ENCODE results near the gene TMEM243. TPM values are rescaled to one million over a fixed set of nuclear protein-coding genes. Genes with fewer than 3 reads are reported as not detected.
A peak's percentile ranks its signal among the peaks of the same experiment; 100 is the strongest.

The TMEM243 gene
- total RNA-seq, 1 donor: 35.8 TPM

- H3K4me3 ChIP-seq (ENCODE audit: low read depth, low read length): no peak overlapping the region
- no peak for DNase-seq (ENCODE audit: low read depth)
- TF ChIP-seq CTCF (IDR thresholded peaks at IDR 0.05; ENCODE audit: insufficient read depth, low read depth, low read length): no peak
These were observed 12.2 kb upstream of the TMEM243 start for GRCh38 chr7:87231711-87232110.

GRCh38 chr7:87231258-87231657 is 11.7 kb upstream of the TMEM243 start:
- no peak for DNase-seq (ENCODE audit: low read depth)
- no peak for TF ChIP-seq CTCF (IDR thresholded peaks at IDR 0.05; ENCODE audit: insufficient read depth, low read depth, low read length)
- H3K4me3 ChIP-seq (ENCODE audit: low read depth, low read length): no peak overlapping the region

DNA sequence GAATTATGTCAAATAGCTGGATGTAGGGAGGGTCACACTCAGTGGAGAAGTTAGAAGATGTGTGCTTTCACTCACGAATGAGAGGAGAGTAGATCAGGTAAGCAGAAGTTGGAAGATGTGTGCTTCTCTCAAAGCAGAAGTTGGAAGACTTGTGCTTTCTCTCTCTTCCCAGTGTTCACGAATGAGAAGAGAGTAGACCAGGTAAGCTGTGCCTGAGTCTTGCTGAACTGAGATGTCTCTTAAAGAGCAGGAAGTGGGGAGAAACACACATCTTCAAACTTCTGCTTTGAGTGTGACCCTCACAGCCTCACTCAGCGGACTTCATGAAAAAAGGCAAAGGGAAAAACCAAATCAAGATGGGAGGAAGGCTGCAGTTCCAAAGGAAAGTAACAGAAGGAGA is 7.0 kb upstream of the TMEM243 start:
- no peak for DNase-seq (ENCODE audit: low read depth)
- H3K4me3 ChIP-seq (ENCODE audit: low read depth, low read length): no peak overlapping the region
- no peak for TF ChIP-seq CTCF (IDR thresholded peaks at IDR 0.05; ENCODE audit: insufficient read depth, low read depth, low read length)

- TF ChIP-seq CTCF (IDR thresholded peaks at IDR 0.05; ENCODE audit: insufficient read depth, low read depth, low read length): no peak
- DNase-seq (ENCODE audit: low read depth): no peak
- H3K4me3 ChIP-seq (ENCODE audit: low read depth, low read length): no peak overlapping the region
These were observed 6.2 kb upstream of the TMEM243 start for GRCh38 chr7:87225696-87226095.

- no peak for TF ChIP-seq CTCF (IDR thresholded peaks at IDR 0.05; ENCODE audit: insufficient read depth, low read depth, low read length)
- DNase-seq (ENCODE audit: low read depth): no peak
- H3K4me3 ChIP-seq (ENCODE audit: low read depth, low read length): no peak overlapping the region
These were observed 4.1 kb upstream of the TMEM243 start for GRCh38 chr7:87223666-87224065.

DNA sequence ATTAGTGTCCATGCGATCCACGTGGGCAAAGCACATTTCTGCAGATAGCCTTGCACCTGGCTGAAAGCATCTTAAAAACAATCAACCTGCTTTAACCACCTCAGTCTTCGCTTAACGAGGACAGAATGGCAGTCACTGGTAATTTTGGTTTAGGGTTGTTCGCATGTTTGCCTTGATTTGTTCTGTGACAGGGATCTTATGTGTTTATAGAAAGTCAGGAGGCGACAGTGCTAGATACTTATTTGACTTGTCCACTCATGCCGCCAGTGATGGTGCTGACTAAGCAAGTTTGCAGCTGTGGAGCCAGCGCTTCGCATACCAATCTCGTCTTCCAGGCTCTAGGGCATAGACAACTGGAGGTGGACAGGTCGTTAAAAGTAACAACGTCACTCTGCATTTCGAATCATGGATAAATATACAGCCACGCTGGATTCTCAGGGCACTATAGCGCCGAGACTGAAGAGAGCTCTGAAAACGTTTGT is 1.2 kb upstream of the TMEM243 start:
- peak; percentile 47 for DNase-seq (ENCODE audit: low read depth)
- no peak for TF ChIP-seq CTCF (IDR thresholded peaks at IDR 0.05; ENCODE audit: insufficient read depth, low read depth, low read length)
- H3K4me3 ChIP-seq (ENCODE audit: low read depth, low read length): peak overlapping the region; percentile 94

DNA sequence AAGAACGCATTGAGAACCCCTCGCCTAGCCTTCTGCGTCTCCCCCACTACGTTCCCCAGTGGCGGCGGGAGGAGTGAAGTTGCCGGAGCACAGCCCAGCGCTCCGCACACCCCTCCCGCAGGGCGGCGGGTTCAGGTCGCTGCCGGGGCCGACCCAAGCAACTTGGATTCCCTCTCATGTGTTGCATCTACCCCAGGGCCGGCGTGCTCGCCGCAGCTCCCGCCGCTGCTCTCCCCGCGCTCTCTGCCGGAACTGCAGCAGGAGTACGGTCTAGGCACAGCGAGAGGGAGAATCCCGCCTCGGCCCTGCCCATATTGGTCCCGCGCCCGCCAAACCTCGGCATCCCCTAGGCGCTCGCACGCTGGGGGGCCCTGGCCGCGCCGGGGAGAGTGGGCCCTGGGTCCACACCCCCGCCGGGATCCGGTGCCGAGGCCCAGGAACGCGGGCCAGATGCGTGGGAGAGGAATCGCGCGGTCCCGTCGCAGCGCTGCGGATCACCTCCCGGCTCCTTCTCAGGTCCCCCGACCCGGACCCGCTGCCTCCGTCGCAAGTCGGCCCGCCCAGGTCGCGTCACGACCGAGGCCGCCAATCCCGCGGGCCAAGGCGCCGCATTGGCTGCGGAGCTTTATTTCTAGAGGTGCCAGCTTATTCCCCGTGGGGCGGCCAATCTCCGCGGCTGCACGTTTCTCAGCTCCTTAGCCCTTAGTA is 648 bp upstream of the TMEM243 start:
- peak; percentile 81 for DNase-seq (ENCODE audit: low read depth)

More for the DNA sequence above, 648 bp upstream of the TMEM243 start:
- peak overlapping the region; percentile 94 for H3K4me3 ChIP-seq (ENCODE audit: low read depth, low read length)
- TF ChIP-seq CTCF (IDR thresholded peaks at IDR 0.05; ENCODE audit: insufficient read depth, low read depth, low read length): no peak
